GM18868 (cell line): ENCODE measurements around the gene LARP4B.
A peak's percentile ranks its signal among the peaks of the same experiment; 100 is the strongest.
"Not testable (repeated sequence)": the region's sequence is repeated elsewhere in the genome, so short reads cannot be mapped to it uniquely, and the experiment has no call there.

ENCODE experiments used
- ATAC-seq: cut with Tn5 transposase; IDR thresholded peaks from one replicate; pipeline ENCODE4 v1.9.1; 2021; ENCODE audit warnings: mild to moderate bottlenecking, moderate library complexity; ENCODE audit not compliant: unreplicated experiment

LARP4B gene

DNA sequence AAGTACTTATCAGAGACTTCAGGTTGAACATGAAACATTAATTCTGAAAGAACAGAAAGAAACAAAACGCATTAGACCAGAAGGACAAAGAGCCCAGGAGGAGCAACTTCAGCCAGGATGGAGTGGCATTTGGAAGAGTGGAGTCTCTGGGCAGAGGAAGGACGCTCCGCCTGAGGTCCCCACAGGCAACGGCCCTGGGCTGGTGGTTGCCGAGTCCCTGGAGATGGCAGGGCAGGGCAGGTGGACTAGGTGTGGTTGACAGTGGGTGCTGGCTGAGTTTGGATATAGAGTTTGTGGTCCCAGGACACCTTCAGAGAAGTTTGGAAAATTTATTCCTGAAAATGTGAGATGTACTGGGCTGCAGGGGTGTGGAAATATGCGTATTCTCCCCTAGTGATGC is 27.4 kb upstream of the LARP4B start:
- ATAC-seq = no peak

- no peak for ATAC-seq
These were observed 26.6 kb upstream of the LARP4B start for GRCh38 chr10:958106-958505.

GRCh38 chr10:955820-956217 is 24.3 kb upstream of the LARP4B start:
- ATAC-seq = no peak

GRCh38 chr10:955127-955819 is 23.8 kb upstream of the LARP4B start:
- no peak for ATAC-seq

DNA sequence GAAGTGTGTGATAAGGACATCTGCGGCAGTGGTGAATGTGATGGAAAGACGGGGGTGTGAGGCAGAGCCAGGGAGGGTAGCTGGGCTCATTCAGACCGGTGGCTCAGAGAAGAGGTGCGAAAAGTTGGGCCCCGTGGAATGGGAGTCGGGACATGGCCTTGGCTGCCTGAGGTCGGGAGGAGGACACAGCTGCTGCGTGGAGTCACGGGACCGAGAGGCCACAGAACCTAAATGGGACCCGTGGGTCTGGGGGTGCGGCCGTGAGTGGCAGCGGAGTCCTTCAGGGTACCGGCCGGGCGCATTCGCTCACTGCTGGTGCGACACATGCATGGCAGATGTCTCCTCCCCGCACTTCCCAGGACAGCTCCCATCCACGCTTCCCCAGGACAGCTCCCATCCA is 22.9 kb upstream of the LARP4B start:
- no peak for ATAC-seq

DNA sequence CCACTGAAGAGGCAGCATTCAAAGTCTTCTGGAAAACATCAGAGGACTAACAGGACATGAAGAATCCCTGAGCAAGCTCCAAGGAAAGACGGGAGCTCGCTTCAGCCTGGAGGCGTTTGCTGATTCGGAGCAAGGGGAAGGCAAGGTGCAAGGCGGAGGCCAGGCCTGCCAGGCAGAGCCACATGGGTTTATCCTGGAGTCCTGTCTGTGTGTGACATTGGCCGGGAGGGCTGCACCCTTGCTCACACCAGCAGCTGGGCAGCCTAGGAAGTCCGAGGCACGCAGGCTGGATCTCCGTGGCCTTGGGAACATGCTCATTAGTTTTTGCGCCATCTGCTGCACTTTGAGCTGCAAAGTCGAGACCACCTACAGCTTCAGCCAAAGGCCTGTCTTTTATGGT is 22.3 kb upstream of the LARP4B start:
- no peak for ATAC-seq

GRCh38 chr10:949446-949845 is 17.9 kb upstream of the LARP4B start:
- ATAC-seq = no peak

- no peak for ATAC-seq
These were observed 16.8 kb upstream of the LARP4B start for GRCh38 chr10:948347-948746.

DNA sequence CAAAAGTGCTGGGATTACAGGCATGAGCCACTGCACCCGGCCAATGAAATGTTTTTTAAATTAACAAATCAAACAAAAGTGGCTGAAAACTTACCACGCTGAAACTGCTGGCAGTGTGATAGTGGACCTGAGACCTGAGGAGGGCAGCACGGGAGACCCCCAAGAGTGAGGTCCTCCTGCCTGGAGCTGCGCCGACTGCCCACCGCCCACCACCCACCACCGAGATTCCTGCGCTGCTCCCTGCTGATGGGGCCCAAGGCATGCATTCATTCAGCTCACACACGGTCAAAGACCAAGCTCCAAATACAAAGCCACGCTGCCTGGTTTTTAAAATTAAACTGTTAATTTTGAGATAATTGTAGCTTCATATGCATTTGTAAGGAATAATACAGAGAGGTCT is 16.4 kb upstream of the LARP4B start:
- ATAC-seq = no peak

GRCh38 chr10:947051-947450 is 15.5 kb upstream of the LARP4B start:
- no peak for ATAC-seq

- ATAC-seq = no peak
These were observed 14.3 kb upstream of the LARP4B start for GRCh38 chr10:945778-946177.

DNA sequence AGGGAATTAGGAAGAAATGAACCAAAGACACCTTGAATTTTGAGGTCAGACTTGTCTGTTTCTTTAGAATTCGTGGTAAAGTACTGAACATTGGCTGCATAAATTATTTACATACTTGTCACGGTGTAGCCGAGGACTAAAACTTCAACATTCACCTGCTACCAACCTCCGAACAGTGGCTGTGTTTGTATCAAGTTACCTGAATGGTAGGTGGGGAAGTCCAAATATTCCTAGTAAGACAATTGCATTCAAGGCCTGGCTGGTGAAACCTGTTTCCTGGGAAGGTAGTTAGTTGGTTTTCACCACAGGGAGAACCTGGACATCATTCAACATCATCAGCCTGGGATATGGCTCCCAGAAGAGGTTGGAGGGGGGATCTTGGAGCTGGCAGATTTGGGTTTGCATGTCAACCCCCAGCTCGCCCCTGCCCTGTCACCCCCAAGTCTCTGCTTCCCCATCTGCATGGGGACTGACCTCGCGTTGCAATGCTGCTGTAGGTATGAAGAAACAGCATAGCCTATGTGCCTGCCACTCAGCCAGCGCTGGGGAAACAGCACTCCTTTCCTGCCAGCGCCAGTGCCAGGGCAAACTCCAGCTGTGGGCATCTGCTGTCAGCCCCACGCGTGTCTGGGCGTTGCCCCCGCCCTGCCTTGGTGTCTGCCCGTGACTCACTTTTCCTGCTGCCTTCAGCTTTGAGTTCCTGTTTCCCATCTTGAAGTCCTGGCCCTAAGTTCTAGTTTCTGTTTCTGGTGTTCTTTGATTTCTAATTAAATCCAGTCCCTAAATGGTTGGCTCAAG is 12.7 kb upstream of the LARP4B start:
- ATAC-seq = peak; percentile 40

GRCh38 chr10:943334-944033 is 12.0 kb upstream of the LARP4B start:
- peak; percentile 72 for ATAC-seq

GRCh38 chr10:938941-939678 is 7.6 kb upstream of the LARP4B start:
- ATAC-seq = no peak

- no peak for ATAC-seq
These were observed 3.4 kb upstream of the LARP4B start for GRCh38 chr10:934746-935406.

GRCh38 chr10:934165-934564 is 2.7 kb upstream of the LARP4B start:
- not testable (repeated sequence) for ATAC-seq

- ATAC-seq = no peak
These were observed 1.1 kb upstream of the LARP4B start for GRCh38 chr10:932589-932988.

DNA sequence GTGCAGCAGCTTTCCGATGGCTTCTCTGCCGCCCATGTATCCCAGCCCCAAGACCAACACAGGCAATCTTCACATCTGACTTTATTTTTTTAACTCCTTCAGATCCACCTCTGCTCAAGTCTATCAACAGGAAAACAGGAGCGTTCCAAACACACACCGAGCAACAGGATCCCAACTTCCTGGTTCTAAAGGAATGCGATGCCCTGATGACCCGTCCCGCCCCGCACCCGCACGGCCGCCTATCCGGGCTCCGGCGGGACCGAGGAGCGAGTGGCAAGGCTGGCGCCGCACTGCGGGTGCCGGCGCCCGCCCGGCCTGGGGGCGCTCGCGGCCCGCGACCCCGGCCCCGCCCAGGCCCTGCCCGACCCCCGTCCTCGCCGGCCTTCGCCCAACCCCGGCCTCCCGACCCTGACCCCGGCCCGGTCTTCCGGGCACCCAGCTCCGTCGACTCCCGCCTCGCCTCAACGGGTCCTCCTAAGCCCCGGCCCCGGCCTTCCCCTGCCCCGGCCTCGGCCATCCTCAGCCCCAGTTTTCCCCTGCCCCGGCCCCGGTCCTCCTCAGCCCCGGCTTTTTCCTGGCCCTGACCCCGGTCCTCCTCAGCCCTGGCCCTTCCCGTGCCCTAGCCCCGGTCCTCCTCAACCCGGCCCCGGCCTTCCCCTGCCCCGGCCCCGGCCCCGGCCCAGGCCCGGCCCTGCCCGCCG is 730 bp downstream of the LARP4B start:
- ATAC-seq = peak; percentile 3

- no peak for ATAC-seq
These were observed 1.4 kb downstream of the LARP4B start for GRCh38 chr10:929960-930624.

- no peak for ATAC-seq
These were observed 4.4 kb downstream of the LARP4B start for GRCh38 chr10:927131-927530.
